Nephron (organoid): ENCODE results near the gene TCN2.
"Not testable (repeated sequence)": the region's sequence is repeated elsewhere in the genome, so short reads cannot be mapped to it uniquely, and the experiment has no call there.

Source experiments
- H3K27ac Mint-ChIP-seq, 3 experiments: 2 replicates each; pipeline ENCODE4 v1.8.0; 2020; ENCODE audit warnings: mixed read lengths in 3 of 3, mild to moderate bottlenecking in 2 of 3, moderate library complexity in 1 of 3
- H3K27me3 Mint-ChIP-seq: 2 replicates; pipeline ENCODE4 v1.8.0; 2021; ENCODE audit warnings: low read depth, mild to moderate bottlenecking, moderate library complexity, mixed read lengths
- H3K36me3 Mint-ChIP-seq: 2 replicates; pipeline ENCODE4 v1.8.0; 2020; ENCODE audit warnings: low read depth, mixed read lengths
- H3K4me1 Mint-ChIP-seq: 2 replicates; pipeline ENCODE4 v1.8.0; 2020; ENCODE audit warnings: mixed read lengths
- H3K4me3 Mint-ChIP-seq, 3 experiments: 2 replicates each; pipeline ENCODE4 v1.8.0; 2020; ENCODE audit warnings: mild to moderate bottlenecking in 3 of 3, mixed read lengths in 3 of 3, moderate library complexity in 2 of 3
- H3K9me3 Mint-ChIP-seq: 2 replicates; pipeline ENCODE4 v1.8.0; 2020; ENCODE audit warnings: mixed read lengths
- TF ChIP-seq, protein P1 (sequence below), 3 experiments: fragments of 200-600 bp; sonication (generic); IDR thresholded peaks; one replicate each; pipeline ENCODE4 v1.5.0; 2021; ENCODE audit warnings: antibody characterized with exemption in 3 of 3; ENCODE audit not compliant: unreplicated experiment in 3 of 3

Gene TCN2

DNA sequence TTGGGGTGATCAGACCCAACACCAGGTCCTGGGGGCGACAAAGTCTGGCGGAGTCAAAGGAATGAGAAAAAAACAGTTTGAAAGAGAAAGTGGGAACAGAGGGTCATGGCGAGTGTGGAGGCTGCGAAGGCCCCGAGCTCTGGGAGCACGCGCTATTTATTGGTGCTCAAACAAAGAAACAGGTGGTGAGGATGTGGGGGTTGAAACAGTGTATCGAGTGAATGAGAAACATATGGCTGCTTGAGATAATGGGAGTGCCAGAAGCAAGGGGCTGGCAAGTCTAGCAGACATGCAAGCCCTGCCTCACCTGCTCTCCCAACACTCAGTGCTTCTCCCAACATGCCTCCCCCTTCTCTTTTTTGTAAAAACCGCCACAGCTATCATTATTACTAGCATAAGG, 68.5 kb downstream of the TCN2 start:
- Mint-ChIP-seq H3K4me1 (peaks cover 15% of the 10 kb centered on the region), H3K27me3 (peaks cover 22% of the 10 kb centered on the region), H3K9me3 (no peaks in the 10 kb centered on the region), H3K36me3 (no peaks in the 10 kb centered on the region), H3K27ac (peak overlapping the region in 1 of 3 experiments; percentile 21), H3K4me3 (no peak overlapping the region)
- TF ChIP-seq, protein P1, sequence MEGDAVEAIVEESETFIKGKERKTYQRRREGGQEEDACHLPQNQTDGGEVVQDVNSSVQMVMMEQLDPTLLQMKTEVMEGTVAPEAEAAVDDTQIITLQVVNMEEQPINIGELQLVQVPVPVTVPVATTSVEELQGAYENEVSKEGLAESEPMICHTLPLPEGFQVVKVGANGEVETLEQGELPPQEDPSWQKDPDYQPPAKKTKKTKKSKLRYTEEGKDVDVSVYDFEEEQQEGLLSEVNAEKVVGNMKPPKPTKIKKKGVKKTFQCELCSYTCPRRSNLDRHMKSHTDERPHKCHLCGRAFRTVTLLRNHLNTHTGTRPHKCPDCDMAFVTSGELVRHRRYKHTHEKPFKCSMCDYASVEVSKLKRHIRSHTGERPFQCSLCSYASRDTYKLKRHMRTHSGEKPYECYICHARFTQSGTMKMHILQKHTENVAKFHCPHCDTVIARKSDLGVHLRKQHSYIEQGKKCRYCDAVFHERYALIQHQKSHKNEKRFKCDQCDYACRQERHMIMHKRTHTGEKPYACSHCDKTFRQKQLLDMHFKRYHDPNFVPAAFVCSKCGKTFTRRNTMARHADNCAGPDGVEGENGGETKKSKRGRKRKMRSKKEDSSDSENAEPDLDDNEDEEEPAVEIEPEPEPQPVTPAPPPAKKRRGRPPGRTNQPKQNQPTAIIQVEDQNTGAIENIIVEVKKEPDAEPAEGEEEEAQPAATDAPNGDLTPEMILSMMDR (IDR thresholded peaks at IDR 0.05; ENCODE audit: unreplicated experiment in 3 of 3): no peak

DNA sequence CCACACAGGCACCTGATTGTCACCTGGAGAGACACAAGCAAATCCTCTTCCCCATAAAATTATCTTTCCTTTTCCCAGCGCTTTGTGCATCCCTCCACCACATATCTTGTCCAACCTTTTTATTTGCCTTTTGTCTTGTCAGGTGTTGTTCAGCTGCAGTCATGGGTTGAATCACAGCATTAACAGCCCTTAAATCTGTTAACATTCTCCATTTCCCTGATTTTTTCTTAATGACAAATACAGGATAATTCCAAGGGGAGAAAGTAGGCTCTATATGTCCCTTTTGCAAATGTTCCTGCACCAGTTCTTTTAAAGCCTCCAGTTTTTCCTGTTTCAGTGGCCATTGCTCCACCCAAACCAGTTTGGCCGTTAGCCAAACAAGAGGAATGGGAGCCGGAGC, 69.6 kb downstream of the TCN2 start:
- not testable (repeated sequence) for H3K4me3 Mint-ChIP-seq, H3K27ac Mint-ChIP-seq, H3K9me3 Mint-ChIP-seq, H3K36me3 Mint-ChIP-seq
- peaks cover 19% of the 10 kb centered on the region for H3K27me3 Mint-ChIP-seq
- peaks cover 20% of the 10 kb centered on the region for H3K4me1 Mint-ChIP-seq
